GM21423 (cell line): ENCODE data around the gene DNTT.

Experiments
- ATAC-seq: cut with Tn5 transposase; IDR thresholded peaks from one replicate; pipeline ENCODE4 v1.9.1; 2021; ENCODE audit warnings: mild to moderate bottlenecking, moderate library complexity; ENCODE audit not compliant: unreplicated experiment

The DNTT gene

DNA sequence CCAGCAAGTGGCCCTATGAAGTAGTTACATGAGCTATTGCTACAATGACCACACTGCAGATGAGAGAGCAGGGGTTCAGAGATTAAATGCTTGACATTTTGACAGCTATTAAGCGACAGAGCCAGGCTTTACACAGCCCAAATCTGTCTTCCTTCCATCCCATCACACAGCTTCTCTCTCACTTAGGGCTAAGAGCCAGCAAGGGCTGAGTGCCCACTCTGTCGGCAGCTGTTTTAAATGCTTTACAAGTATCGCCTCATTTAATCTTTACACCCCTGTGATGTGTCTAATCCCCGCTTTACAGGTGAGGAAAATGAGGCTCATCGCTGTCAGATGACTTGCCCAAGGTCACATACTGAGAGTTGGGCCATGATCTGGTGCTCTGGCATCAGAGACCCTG, 69.8 kb downstream of the DNTT start:
- ATAC-seq: no peak

DNA sequence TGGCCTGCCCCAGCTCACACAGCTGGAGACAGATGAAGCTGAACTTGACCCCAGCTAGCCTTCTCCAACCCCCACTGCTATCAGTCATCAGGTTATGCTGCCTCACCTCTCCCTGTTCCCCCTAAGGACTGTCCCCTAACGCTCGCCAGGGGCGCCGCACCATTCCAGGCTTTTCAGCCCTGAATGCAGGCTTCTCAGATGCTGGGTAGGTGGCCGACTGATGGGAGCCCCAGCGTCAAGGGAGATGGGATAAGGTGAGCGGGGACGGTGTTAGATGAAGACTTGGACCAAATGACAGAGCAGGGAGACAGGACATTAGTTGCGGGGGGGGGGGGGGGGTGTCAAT, 70.4 kb downstream of the DNTT start:
- no peak for ATAC-seq

GRCh38 chr10:96374985-96375830, 71.0 kb downstream of the DNTT start:
- peak; percentile 80 for ATAC-seq

DNA sequence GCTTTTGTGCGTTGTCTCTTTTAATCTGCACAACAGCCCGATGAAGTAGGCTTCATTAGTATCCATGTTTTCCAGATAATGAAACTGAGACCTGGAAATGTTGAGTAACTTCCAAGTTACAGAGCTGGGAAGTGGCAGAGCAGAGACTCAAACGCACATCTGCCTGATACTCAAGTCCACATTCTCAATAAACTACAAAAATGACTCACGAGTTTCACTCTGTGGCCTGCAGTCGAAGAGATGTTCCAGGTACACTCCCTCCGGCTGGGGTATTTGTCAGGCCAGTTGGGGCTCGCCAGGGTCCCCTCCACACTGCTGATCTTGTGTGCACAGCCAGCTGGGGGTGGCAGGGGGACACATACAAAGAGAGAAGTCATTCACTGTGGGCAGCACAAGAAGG, 72.2 kb downstream of the DNTT start:
- no peak for ATAC-seq

- no peak for ATAC-seq
These were observed 73.6 kb downstream of the DNTT start for GRCh38 chr10:96377816-96378294.

- ATAC-seq: no peak
These were observed 74.5 kb downstream of the DNTT start for GRCh38 chr10:96378741-96379140.

- ATAC-seq: no peak
These were observed 75.5 kb downstream of the DNTT start for GRCh38 chr10:96379758-96380157.

GRCh38 chr10:96380821-96381220, 76.6 kb downstream of the DNTT start:
- no peak for ATAC-seq

- ATAC-seq: no peak
These were observed 80.3 kb downstream of the DNTT start for GRCh38 chr10:96384506-96384905.

DNA sequence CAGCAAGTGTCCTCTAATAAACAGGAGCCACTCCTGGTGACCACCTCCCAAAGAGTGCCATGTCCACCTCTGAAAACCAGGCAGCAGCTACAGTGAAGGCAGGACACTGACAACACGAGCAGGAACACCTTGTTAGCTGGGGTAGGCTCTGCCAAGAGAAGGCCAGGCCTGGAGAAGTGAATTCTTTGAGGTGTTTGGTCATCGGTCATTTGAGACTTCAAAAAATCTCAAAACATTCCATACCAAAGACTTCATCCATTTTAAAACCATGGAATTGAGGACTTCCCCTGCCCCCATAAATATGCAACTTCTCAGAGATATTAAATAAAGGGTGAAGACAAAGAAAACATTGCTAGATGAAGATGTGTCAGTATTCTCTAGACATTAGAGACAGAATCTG, 82.9 kb downstream of the DNTT start:
- ATAC-seq: no peak

- no peak for ATAC-seq
These were observed 83.4 kb downstream of the DNTT start for GRCh38 chr10:96387601-96388000.
